GDM1 (cell line): ENCODE results near the gene C1orf116.
A peak's percentile ranks its signal among the peaks of the same experiment; 100 is the strongest.
"Not testable (repeated sequence)": the region's sequence is repeated elsewhere in the genome, so short reads cannot be mapped to it uniquely, and the experiment has no call there.

Source experiments
- DNase-seq: peaks from one replicate; lab custom pipeline; 2025; lab: John Stamatoyannopoulos, UW

The C1orf116 gene

DNA sequence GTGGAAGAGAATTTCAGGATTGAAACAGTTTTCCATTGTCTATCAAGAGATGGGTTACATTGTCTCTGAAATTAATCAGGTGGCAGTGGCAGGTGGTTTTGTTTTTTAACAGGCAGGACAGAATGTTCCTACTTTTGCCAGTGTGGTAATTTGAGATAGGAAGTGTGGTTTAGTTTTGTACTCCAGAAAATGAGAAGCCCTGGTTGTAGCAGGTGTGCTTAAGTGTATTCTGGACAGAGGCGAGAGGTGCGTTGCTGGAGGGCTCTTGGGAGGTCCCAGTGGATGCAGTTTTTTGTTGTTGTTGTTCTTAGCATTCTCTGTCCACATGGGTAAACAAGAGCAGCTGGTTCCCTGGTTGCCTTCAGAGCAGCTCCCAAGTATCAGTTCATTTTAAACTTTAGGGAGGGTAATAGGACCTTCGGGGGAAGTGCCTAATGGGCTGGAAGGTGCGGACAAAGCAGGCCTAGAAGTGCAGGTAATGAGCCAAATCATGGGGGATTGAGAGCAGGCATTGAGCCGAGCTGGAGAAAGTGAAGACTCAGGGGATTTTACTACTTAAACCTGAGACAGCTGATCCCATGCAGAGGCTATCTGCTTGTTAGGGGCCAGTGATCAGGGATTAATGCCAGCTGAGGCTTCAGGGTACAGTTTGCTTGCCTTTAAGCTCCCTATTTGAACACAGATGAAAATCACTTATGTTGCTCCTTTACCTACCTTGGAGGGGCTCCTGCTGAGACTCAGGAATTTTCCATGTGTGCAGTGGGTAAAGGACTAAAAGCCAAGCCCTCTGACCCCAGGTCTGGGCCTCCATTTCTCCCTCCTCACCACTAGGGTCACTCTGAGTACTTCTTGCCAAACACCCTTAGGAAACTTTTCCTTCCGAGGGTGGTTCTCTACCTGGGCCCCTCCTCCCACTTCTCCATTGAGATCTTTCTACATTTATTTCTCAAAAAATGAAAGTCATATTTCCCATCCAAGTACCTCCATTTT, 26.6 kb upstream of the C1orf116 start:
- DNase-seq: no peak

DNA sequence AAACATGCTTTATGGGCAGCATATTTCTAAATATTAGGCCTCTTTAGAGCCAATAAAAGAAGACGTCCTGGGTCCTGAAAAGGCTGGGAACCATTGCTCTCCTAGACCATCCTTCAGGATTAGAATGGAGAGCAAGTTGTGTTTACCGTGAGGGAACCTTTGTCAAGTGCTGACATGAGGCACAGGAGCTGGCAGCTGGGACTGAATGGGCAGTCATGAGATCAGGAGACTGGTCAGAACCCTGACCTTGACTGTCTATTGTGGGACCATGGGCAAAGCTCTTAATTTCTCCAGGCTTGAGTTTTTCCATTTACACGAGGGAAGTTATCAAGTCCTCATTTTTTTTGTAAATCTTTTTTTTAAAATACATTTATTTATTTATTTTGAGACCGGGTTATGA, 25.7 kb upstream of the C1orf116 start:
- no peak for DNase-seq

DNA sequence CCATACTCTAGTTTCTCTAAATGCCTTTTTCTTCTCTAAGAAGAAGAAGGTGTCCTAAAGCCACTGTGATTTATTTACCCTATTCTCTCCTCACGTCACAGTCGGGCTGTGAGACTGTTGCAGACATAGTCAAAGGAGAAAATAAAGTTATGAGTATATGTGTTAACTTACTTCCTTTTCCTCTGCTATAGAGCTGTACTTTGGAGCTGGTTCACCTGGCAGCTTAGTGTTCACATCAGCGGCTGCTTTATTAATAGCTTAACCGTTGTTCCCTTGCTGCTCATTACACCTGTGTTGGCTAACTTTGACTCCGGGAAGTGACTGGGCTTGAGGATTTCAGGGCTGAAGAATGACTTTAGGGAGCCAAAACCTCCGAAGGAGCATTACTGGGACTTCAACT, 24.1 kb upstream of the C1orf116 start:
- DNase-seq: no peak

DNA sequence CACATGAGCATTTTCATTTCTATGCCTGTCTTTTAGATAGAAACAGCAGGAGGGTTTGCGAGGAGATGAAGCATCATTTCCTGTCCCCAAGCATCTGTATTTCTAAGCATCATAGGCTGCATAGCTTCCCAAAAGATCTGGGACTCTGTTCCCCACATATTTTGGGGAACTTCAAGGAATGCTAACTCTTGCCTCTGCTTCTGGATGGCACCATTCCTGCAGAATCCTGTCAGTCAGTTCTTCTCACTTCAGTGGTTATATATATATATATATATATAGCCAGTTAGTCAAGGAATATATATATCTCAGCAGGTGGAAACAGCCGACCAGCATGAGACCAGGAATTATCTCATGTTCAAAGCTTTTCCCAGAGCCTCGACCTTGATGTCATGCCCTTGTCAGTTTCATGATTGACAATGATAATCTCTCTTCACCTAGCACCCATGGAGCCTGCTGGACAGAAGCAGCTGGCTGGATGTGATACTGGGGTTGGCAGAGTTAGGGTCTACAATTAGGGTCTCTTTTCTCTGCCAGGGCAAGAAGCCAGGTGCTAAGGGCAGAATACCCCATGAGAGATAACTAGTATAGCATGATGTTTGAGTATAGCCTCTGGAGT, 22.9 kb upstream of the C1orf116 start:
- no peak for DNase-seq

DNA sequence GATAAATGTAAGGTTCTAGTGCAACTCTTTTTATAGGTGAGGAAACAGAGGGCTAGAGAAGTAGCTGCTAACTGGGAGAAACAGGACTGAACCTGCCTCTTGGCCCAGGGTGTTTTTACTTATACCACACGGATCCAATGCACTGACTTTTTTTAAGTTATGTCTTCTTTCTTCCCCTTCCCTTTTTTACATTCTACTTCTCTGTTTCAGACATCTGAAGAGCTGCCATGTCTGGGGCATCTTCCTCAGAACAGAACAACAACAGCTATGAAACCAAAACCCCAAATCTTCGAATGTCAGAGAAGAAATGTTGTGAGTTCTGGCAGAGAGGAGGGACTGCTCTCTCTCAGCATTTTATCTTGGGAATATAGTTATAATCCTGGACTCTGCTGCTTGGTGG, 21.9 kb upstream of the C1orf116 start:
- DNase-seq: no peak

DNA sequence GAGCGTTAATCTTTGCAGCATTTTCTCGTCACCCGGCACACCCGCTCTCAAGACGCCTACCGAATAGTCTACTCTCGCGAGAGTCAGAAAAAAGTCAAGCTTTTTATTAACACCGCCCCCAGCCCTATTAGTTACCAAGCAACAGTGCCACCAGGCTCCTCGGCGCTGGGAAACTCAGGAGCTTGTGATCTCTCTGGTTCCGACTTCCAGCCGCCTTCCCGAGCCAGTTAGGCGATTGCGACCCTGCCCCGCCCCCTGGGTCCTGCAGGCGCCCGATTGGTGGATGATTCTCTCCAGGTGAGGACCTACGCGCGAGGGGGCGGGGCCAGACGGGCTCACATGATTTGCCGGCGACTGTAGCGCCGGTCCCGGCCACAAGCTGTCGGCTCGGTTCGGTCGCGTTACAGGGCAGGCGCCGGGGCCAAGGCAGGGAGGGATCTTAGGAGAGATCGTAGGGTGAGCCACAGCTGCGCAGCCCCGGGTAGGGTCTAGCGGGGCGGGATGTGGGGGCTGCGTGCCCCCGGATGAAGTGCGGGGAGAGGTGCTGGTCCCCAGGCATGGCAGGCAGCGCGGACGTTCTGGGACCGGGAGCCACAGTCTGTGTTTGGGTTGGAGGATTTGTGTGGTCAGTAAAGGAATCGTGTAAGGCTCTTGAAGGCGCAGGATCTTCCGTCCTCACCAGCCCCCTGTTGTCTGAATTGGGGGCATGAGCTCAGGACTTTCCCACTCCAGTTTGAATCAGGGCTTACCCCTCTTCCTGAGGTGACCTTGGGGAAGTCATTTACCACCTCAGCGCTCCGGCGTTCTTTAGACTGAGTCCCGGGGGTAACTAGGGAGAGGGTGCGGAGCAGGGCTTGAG, 20.6 kb upstream of the C1orf116 start, which contains the start of gene PFKFB2:
Gene PFKFB2, plus strand, starts transcription at position 365 of the 859 bp plus-strand sequence. CDS start 1,443 bp downstream, outside the sequence.
- DNase-seq: no peak

DNA sequence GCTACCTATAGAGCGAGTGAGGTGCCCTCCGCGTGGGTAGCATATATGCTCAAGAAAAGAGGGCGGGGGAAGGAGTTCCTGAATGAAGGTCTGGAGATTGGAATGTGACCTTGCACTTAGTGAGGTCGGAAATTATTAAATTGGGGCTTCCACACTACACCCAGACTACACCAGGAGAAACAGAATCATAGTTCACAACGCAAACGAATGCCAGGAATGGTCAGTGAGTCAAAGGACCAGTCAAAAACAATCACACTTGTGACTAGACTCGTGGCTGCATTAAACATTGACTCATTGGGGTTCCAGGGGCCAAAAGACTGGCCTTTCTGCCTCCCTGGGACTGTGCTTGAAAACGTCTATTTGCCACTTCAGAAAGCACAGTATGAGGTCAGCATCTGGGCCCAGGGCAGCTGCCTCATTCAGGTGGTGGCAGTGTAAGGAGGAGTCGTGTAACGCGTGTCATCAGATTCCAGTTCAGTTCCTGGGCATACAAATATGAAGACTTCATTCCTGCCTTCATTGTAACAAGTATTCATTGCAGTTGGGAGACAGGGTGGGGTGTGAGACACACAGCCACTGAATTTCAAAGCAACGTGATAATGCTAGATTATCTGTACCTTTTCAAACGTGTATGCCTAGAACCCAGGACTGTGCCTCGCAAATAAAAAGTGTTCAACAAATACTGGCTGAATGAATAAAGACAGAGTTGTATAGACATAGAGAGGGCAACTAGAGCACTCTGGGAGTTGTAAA, 18.8 kb upstream of the C1orf116 start, which contains the start of gene YOD1:
Gene YOD1, minus strand, starts transcription at position 18 of the 753 bp plus-strand sequence. CDS start 178 bp downstream, outside the sequence.
- no peak for DNase-seq

DNA sequence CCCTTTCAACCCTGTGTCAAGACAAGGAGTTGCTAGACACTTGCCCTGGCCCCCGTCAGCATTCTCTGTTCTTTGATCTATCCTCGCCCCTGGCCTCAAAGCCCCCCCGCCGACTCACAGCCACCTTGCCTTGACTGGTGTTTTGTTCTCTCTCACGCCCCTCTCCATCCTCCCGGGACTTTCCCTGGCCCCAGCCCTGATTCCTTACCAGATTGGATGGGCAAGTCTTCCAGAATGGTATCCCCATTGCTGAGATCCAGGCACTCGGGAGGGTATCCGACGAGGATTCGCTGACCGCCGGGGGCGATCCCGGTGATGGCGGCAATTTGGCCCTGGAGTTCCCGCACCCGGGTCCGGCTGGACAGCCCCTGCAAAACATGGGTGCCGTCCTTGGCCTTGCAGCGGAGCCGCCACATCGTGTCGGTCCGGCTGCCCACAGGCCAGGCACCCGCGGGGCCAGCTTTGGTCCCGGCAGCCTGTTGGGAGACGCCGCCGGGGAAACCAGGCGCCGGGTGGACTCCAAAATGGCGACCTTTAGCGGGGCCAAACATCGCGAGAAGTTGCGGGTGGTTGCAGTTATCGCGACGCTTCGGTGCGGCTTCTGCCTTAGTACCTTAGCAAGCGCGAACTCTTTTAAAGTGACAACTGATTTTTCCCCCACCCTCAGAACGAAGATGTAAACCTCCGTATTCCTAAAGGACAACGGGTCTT, 18.1 kb upstream of the C1orf116 start:
- DNase-seq: peak; percentile 81

DNA sequence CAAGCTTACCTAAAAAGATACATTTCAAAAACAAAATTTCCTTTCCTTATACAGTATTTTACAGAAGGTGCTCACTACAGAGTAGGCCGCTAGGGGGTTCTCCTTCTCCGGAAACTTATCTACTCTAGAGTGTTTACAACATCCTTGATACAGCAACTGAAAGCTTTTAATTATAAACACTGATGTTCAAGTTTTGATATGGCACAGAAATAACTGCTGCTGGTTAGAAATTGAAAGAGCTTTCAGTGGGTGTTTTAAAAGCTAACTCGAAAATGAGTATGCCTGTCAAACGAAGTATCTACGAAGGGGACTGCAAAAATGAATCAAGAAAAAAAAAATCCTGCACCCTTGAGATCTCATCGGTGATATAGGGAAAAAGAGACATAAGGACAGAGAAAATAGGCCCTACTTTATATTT, 17.4 kb upstream of the C1orf116 start:
- DNase-seq: no peak

DNA sequence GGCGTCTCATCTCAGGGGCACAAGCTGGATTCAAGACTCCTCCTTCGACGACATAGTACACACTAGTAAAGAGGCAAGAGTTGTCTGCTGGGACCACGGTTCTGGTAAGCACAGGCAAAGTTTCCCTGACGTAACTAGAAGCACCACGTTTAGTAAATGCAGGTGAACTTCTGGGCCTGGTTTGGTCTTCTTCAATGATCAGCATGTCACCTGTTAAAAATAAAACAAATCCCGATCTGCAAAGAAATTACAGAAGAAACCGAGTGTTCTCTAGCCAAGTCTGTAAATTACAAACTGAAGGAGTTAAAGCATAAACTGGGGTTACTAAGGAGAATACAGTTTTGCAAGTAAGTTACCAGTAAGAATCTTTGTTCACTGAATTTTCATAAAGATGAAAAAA, 17.0 kb upstream of the C1orf116 start:
- DNase-seq: no peak

DNA sequence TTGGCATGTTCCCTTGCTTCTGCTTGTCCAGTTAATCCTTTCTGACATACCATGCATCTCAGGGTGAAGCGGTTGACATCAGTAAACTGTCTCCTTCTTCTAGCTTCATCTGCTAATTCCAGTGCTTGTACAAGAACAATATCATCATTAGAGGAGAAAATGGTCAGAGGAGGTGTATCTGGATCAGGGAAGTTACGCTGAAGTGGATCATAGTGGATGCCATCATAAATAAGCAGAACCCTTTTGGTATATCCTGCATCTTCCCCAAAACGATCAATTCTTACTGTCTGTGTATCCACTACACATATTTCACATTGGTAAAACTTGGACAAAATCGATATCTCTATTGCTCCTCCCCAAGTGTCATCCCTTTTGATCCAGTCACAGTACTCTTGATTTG, 16.5 kb upstream of the C1orf116 start:
- DNase-seq: no peak

DNA sequence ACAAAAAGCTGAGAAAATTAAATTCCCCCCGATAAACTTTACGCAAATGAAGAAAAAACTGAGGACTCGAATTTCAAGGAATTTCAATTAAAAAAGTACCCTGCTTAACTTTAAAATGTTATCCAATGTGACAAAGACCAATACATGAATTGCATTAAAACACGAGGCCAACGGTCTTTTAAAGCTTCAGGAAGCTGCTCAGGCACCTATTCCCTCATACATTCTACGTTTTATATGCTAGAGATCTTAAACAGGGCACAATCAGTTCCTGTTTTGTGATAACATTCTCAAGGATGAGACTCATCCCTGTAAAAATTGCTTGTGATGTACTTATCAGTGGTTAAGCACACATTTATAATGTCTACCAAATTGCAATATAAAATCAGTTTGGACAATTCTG, 15.5 kb upstream of the C1orf116 start:
- no peak for DNase-seq

DNA sequence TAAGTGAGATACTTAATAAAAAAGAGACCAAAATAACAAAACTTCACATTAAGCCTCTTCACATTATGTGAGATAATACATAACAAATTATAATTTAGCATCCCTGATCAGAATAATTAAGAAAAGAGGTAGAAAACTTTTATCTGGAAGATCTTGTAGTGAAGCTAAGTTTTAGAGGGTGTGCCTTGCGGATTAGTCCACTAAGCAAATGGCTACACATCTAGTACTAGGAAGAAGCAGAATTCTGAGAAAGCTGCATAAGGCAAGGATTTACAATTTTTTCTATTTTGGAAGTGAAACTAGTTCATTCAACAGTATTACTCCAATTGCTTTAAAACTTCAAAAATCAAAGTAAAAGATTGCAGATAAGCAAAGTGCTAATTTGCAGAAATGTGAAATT, 14.9 kb upstream of the C1orf116 start:
- DNase-seq: no peak

DNA sequence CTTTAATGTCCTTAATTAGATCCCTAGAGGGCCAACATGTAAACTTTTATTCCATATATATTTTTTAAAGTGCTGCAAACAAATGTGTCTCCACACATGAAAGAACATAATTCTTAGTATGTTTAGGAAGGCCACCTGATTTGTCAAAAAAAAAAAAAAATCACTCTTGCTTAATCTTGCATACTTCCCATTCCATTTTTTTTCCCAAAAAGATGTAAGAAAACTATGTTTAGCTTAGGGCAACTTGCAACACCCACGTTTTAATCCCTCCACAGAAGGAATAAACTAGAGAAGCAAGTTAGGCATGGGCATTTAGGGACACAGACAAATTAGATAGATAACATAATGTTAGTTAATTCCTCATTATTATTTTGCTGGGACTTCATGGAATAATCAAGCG, 12.9 kb upstream of the C1orf116 start:
- DNase-seq: no peak

DNA sequence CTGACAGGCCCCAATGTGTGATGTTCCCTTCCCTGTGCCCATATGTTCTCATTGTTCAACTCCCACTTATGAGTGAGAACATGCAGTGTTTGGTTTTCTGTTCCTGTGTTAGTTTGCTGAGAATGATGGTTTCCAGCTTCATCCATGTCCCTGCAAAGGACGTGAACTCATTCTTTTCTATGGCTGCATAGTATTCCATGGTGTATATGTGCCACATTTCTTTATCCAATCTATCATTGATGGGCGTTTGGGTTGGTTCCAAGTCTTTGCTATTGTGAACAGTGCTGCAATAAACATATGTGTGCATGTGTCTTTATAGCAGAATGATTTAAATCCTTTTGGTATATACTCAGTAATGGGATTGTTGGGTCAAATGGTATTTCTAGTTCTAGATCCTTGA, 8.8 kb upstream of the C1orf116 start:
- not testable (repeated sequence) for DNase-seq

DNA sequence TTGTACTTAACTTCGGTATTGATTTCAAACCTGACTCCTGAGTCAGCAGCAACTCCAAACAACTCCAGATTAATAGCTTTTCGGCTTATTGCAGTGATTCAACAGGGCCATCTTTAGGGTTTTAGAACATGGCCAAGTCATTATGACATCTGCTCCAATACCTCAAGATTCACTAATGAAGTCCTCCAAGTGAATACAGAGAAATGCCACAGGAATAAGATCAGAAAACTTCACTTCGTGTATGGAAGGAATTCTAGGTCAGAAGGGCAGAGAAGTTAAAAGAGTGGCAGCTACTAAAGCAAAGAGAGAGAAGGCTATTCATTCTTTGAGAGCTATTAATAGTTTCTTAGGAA, 7.6 kb upstream of the C1orf116 start:
- DNase-seq: no peak

DNA sequence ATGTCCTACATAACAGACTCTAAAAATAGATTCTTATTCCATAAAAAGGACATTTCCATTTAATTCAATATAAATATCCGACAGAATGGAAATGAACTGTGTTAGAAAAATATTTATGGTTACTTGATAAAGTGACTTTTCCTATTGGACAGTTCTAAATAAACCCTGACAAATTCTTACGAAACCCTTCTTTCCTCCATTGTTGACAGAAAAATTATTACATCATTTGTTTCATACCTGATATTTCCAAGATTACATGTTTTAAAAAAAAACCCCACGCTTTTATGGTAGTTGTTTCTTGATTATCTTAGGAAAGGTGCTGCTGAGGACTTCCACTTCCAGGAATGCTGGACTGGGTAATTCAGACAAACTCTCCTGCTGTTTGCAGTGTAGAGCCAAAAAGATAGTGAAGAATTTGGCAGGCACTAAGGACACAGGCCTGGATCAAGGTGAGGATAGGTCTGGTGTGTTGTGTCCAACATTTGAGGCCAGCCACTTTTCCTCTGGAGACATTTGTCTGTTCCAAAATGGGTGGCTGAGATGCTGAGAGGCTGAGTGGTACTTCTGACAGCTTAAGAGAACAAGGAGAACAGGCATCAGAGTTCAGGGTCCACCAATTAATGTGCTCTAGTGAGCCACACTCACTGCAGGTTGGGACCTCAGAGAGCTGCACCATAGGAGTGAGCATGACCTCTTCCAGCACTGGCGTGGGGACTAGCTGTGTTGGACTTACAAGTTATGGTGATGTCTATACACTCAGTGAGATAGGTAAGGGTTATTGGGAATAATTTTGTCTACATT, 7.0 kb upstream of the C1orf116 start:
- no peak for DNase-seq

DNA sequence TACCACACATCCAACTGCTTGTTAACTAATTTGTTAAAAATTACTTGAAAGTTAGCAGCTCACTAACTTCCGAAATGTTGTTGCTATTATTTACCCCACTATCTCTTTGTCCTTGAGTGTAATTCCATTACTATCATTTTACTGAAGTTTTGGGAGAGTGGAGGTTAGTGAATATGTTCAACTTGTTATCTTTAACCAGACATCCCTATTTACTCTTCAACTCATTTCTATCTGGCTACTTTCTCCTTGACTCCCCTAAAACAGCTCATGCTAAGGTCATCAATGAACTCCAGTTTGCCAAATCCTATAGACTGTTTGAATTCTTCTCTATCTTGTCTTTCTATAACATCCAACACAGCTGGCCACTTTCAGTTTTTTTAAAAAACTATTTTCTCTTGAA, 4.3 kb upstream of the C1orf116 start:
- DNase-seq: no peak

DNA sequence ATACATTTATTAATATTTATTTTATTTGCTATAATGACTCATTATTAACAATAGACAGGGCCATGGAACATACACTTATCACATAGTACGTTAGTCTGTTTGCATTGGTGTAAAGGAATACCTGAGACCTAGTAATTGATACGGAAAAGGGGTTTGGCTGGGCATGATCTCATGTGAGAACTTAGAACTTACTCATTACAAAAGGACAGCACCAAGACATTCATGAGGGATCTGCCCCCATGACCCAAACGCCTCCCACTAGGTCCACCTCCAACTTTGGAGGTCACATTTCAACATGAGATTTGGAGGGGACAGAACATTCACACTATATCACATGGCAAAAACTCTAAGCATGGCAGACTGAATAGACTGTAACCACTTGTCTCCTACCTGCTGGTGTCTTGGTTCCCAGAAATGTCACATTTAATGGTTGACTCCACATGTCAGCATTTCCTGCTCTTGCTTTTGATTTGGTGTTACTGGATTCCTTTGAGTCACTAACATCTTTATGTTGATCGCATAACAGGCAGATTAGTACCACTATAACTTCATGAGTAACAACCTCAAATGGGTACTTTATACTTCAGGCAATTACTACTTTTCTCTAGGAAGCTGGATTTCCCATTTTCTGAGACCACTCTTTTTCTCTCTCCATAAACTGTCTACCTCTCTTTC, 3.5 kb upstream of the C1orf116 start:
- DNase-seq: no peak
